Calu3 (cell line): ENCODE data around the gene TTC28. TPM values are rescaled to one million over a fixed set of nuclear protein-coding genes. Genes with fewer than 3 reads are reported as not detected.

Experiments
- BruUV-seq: library from RNA; stranded (reverse); fragments of 400-500 nt; replicated peaks from 2 replicates; lab custom pipeline; 2021; lab: Mats Ljungman, UMichigan
- CTCF ChIA-PET: fragments of 300-600 bp; sonication (Branson Sonifier 250); formaldehyde crosslinking; loops from one replicate; lab custom pipeline; 2022; ENCODE audit warnings: antibody characterized with exemption; lab: Charles Lee
- DNase-seq: peaks from one replicate; pipeline ENCODE4 v3.0.0; 2022
- H3K27ac Mint-ChIP-seq: one replicate; pipeline ENCODE4 v1.8.0; 2022; ENCODE audit warnings: mixed read lengths; ENCODE audit not compliant: unreplicated experiment
- H3K27me3 Mint-ChIP-seq: one replicate; pipeline ENCODE4 v1.8.0; 2022; ENCODE audit warnings: mixed read lengths; ENCODE audit not compliant: unreplicated experiment
- H3K36me3 Mint-ChIP-seq: one replicate; pipeline ENCODE4 v1.8.0; 2022; ENCODE audit warnings: mild to moderate bottlenecking, moderate library complexity, mixed read lengths; ENCODE audit not compliant: insufficient read depth, unreplicated experiment
- H3K4me1 Mint-ChIP-seq: one replicate; pipeline ENCODE4 v1.8.0; 2022; ENCODE audit warnings: mild to moderate bottlenecking, low read depth, mixed read lengths; ENCODE audit not compliant: unreplicated experiment
- H3K4me3 Mint-ChIP-seq: one replicate; pipeline ENCODE4 v1.8.0; 2022; ENCODE audit warnings: mild to moderate bottlenecking, low read depth, moderate library complexity, mixed read lengths; ENCODE audit not compliant: unreplicated experiment
- H3K9me3 Mint-ChIP-seq: one replicate; pipeline ENCODE4 v1.8.0; 2022; ENCODE audit warnings: low read depth, mixed read lengths; ENCODE audit not compliant: unreplicated experiment
- intact Hi-C: fragments of 100-400 bp; cut with micrococcal nuclease; formaldehyde crosslinking; loops from one replicate; pipeline ENCODE4 v1.10.0; 2022; ENCODE audit not compliant: unreplicated experiment
- total RNA-seq: library from RNA; stranded (reverse); gene quantifications from 2 replicates; pipeline ENCODE4 v1.2.3, GENCODE V29; 2022
- TF ChIP-seq, protein P1 (sequence below): fragments of 200-600 bp; IDR thresholded peaks from one replicate; pipeline ENCODE4 v1.8.0; 2022; ENCODE audit warnings: antibody characterized with exemption; ENCODE audit not compliant: unreplicated experiment

The TTC28 gene
- total RNA-seq, 1 experiment from 2014 or later = 5.2 TPM

DNA sequence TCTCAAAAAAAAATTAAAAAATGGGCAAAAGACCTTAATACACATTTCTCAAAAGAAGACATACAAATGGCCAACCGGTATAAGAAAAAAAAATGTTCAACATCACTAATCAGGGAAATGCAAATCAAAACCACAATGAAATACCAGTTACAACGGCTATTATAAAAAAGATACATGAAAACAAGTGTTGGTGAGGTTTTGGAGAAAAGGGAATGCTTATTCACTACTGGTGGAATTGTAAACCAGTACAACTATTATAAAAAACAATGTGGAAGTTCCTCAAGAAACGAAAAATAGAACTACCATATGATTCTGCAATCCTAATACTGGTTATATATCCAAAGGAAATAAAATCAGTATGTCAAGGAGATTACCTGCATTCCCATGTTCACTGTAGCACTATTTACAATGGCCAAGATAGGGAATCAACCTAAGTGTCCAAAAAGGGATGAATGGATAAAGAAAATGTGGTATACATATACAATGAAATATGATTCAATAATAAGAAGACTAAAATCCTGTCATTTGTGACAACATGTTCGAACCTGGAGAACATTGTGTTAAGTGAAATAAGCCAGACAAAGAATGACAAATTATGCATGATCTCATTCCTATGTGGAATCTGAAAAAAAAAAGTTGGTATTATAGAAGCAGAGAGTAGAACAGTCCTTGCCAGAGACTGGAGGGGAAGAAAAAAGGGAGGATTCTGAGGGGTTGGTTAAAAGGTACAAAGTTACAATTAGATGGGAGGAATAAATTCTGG lies 503.7 kb downstream of the TTC28 start:
- CTCF ChIA-PET = no interaction called here
- no peak for DNase-seq
- intact Hi-C loops = no loop called here
- BruUV-seq = no TSS peak
- H3K27me3 Mint-ChIP-seq = peaks cover 8% of the 10 kb centered on the region
- H3K27ac Mint-ChIP-seq = no peak overlapping the region
- H3K4me1 Mint-ChIP-seq = no peaks in the 10 kb centered on the region
- no peaks in the 10 kb centered on the region for H3K9me3 Mint-ChIP-seq
- no peaks in the 10 kb centered on the region for H3K36me3 Mint-ChIP-seq
- no peak overlapping the region for H3K4me3 Mint-ChIP-seq
- TF ChIP-seq, protein P1, sequence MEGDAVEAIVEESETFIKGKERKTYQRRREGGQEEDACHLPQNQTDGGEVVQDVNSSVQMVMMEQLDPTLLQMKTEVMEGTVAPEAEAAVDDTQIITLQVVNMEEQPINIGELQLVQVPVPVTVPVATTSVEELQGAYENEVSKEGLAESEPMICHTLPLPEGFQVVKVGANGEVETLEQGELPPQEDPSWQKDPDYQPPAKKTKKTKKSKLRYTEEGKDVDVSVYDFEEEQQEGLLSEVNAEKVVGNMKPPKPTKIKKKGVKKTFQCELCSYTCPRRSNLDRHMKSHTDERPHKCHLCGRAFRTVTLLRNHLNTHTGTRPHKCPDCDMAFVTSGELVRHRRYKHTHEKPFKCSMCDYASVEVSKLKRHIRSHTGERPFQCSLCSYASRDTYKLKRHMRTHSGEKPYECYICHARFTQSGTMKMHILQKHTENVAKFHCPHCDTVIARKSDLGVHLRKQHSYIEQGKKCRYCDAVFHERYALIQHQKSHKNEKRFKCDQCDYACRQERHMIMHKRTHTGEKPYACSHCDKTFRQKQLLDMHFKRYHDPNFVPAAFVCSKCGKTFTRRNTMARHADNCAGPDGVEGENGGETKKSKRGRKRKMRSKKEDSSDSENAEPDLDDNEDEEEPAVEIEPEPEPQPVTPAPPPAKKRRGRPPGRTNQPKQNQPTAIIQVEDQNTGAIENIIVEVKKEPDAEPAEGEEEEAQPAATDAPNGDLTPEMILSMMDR = no peak

DNA sequence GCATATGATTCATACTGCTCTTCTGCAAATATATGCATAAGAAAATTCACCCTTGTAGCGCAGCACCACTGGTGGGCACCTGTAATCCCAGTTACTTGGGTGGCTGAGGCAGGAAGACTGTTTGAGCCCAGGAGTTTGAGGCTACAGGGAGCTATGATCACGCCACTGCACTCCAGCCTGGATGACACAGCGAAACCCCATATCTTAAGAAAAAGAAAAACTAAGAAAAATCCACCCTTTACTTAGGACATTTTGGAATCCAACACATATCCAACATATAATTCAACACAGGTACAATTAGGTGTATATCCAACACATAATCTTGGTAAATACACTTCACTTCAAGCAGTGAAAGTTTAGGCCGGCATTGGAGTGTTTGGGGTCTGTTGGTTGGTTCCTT lies 505.1 kb downstream of the TTC28 start:
- H3K4me1 Mint-ChIP-seq = no peaks in the 10 kb centered on the region
- DNase-seq = no peak
- TF ChIP-seq, protein P1 = no peak
- H3K4me3 Mint-ChIP-seq = no peak overlapping the region
- peaks cover 8% of the 10 kb centered on the region for H3K27me3 Mint-ChIP-seq
- CTCF ChIA-PET = no interaction called here
- intact Hi-C loops = no loop called here
- no peaks in the 10 kb centered on the region for H3K9me3 Mint-ChIP-seq
- H3K27ac Mint-ChIP-seq = no peak overlapping the region
- H3K36me3 Mint-ChIP-seq = no peaks in the 10 kb centered on the region
- BruUV-seq = no TSS peak

DNA sequence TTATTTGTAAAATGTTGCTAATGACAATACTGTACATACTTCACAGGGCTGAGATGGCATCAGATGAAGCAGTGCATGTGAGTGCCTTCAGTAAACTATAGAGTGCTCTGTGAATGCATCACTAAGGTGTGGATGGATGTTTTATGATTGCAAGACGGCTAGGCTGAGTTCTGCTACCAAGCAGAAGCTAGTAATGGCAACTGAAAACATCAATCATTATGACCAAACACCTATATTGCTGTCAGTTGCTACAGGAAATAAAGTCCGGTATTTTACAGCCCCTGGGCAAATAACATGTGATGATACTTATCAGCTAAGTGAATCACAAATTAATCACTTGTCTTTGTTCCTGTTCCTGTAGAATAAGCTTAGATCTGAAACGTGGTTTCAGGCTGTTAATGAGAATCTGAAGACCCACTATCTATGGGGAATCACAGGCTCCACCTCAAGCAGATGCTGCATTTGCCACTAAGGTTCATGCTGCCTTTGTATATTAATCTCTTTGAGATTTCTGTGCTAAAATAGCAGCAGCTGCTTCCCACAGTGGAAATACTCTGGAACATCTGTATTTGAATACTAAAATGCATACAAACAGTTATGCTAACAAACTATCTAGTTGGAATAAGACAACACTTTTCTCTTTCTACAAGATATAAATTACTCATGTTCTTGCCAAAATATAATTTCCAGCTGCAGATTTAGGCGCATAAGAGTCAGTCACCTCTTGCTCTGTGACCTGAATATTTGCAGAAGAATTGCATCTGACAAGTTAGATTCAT lies 506.6 kb downstream of the TTC28 start:
- Mint-ChIP-seq H3K9me3 (no peaks in the 10 kb centered on the region), H3K27me3 (peaks cover 8% of the 10 kb centered on the region), H3K4me3 (no peak overlapping the region), H3K4me1 (no peaks in the 10 kb centered on the region), H3K27ac (no peak overlapping the region), H3K36me3 (no peaks in the 10 kb centered on the region)
- DNase-seq = no peak
- CTCF ChIA-PET = no interaction called here
- TF ChIP-seq, protein P1 = no peak
- no TSS peak for BruUV-seq
- intact Hi-C loops = no loop called here

DNA sequence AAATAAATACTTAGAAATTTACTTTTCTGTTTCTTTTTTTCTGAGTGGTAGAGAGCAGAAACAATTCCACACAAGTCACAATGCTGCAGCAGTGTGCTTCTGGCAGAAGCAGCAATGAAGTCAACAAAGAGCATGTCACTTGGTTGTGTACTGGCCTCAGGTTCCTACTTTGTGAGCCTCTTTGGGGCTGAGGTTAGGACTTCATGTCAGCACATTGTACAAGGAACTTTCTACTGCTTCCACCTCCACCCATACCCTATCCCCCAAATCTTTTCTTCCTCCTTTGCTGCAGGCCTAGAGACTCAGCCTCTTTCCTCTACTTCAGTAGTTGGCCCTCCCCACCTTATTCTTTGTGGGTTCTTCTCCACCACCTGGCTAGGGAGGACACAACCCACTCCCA lies 507.9 kb downstream of the TTC28 start:
- CTCF ChIA-PET = interaction anchor here (0.6 kb wide), 1 partner anchor 178 kb away, joined by 3 read pairs; no protein-coding TSS in a partner anchor
- H3K4me1 Mint-ChIP-seq = no peaks in the 10 kb centered on the region
- TF ChIP-seq, protein P1 = no peak
- H3K27ac Mint-ChIP-seq = no peak overlapping the region
- no peak for DNase-seq
- H3K9me3 Mint-ChIP-seq = no peaks in the 10 kb centered on the region
- no peak overlapping the region for H3K4me3 Mint-ChIP-seq
- BruUV-seq = no TSS peak
- peaks cover 14% of the 10 kb centered on the region for H3K27me3 Mint-ChIP-seq
- intact Hi-C loops = no loop called here
- H3K36me3 Mint-ChIP-seq = no peaks in the 10 kb centered on the region
